Esophagus mucosa (tissue), 1 donor: ENCODE results near the gene ZNF512. TPM values are rescaled to one million over a fixed set of nuclear protein-coding genes. Genes with fewer than 3 reads are reported as not detected.
"Not testable (repeated sequence)": the region's sequence is repeated elsewhere in the genome, so short reads cannot be mapped to it uniquely, and the experiment has no call there.

Experiments used
- ATAC-seq: fragments of 200-7000 bp; cut with Tn5 transposase; one replicate; pipeline ENCODE4 v1.9.1; 2020
- total RNA-seq: library from RNA; stranded (reverse); gene quantifications from one replicate; pipeline ENCODE4 v1.2.4, GENCODE V29; 2023
- donor health status: DM: yes; HTN: yes; CAD: no.

The ZNF512 gene
- total RNA-seq: 9.2 TPM

- ATAC-seq: peak; percentile 91
Measured at GRCh38 chr2:27582695-27583389, at the start of gene ZNF512. TSS of gene ZNF512 (plus strand) at chr2:27583042. CDS start at chr2:27583113, 71 bp downstream.

DNA sequence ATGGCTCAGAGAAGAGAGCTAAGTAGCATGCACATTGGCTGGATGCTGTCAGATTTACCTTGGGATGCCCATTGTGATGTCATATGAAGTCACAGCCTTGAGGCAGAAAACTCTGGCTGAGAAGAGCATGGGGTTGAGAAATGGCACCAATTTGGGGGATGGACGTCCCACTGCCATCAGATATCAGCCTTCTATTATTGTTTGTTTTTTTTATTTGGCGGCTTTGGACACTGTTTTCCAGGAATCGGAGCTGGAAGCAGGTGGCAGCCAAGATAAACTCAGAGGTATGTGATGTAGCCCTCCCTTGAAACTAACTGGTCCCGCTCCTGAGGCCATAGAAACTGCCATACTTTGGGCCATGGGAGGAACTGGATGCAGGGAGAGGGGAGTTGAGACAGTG, 45.6 kb upstream of the ZNF512 start:
- no peak for ATAC-seq

DNA sequence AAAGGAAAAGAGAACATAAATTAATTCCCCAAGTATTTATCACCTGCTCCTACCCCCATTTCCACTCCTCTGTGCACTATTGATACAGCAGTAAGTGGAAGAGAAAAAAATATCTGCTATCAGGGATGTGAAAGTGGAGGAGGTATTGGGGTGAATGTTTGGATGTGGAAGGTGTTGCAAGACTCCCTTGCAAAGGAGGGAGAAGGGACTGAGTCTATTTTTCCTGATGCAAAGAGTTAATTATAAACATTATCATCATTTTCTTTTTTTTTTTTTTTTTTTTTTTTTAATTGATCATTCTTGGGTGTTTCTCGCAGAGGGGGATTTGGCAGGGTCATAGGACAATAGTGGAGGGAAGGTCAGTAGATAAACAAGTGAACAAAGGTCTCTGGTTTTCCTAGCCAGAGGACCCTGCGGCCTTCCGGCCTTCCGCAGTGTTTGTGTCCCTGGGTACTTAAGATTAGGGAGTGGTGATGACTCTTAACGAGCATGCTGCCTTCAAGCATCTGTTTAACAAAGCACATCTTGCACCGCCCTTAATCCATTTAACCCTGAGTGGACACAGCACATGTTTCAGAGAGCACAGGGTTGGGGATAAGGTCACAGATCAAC, 43.9 kb upstream of the ZNF512 start:
- ATAC-seq: not testable (repeated sequence)

- ATAC-seq: not testable (repeated sequence)
Measured at GRCh38 chr2:27539649-27540048, 43.2 kb upstream of the ZNF512 start.

DNA sequence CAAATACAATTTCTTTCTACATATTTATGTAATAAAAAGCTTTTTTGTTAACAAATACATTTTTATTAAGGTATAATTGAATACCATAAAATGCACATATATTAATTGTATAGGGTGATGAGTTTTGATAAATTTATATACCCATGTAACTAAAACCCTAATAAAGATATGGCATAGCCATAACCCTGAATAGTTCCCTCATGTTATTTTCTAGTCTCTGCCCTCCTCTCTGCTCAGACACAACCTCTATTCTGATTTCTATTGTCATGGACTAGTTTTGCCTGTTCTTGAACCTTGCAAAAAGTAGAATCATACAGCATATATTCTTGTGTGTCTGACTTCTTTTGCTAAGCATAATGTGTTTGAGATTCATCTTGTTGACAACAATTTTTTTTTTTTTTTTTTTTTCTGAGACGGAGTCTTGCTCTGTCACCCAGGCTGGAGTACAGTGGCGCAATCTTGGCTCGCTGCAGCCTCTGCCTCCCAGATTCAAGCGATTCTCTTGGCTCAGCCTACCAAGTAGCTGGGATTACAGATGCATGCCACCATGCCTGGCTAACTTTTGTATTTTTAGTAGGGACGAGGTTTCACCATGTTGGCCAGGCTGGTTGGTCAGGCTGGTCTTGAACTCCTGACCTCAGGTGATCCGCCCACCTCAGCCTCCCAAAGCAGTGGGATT, 38.6 kb upstream of the ZNF512 start:
- ATAC-seq: peak; percentile 36

GRCh38 chr2:27545348-27546141, 37.3 kb upstream of the ZNF512 start:
- peak; percentile 63 for ATAC-seq

DNA sequence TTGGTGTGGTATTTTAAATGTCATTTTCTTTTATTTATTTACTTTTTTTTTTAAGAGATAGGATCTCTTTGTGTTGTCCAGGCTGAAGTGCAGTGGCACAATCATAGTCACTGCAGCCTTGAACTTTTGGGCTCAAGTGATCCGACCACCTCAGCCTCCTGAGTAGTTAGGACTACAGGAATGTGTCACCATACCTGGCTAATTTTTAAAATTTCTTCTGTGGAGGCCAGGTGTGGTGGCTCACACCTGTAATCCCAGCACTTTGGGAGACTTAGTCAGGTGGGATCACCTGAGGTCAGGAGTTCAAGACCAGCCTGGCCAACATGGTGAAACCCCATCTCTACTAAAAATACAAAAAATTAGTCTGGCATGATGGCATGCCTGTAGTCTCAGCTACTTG, 33.5 kb upstream of the ZNF512 start:
- no peak for ATAC-seq

DNA sequence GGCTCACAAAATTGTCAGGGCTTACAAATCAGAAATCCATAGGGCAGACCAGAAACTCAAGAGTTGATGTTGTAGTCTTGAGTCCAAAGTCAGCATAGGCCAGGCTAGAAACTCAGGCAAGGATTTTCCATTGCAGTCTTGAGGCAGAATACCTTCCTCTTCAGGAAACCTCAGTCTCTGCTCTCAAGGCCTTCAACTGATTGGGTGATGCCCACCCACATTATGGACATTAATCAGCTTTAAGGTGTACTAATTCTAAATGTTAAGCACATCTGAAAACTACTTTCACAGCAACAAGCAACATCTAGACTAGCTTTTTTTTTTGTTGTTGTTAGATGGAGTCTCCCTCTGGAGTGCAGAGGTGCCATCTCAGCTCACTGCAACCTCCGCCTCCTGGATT, 31.3 kb upstream of the ZNF512 start:
- ATAC-seq: no peak

DNA sequence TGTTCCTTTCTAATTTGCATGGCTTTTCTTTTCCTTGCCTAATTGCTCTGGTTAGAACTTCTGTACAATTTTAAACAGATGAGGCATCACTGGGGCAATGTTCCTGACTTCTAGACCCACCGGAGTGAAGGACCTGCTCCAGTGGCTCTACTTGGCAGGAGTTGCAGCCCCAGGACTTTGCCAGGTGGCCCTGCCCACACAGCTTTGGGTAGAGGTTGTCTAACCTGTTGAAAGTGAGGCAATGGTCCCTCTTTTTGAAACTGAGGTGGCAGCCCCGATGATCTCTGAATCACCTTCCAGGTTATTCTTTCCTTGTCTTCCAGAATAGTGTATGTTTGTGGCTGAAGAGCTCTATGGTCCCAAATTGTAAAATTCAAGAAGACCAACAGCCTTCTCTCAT, 29.9 kb upstream of the ZNF512 start:
- peak; percentile 81 for ATAC-seq

DNA sequence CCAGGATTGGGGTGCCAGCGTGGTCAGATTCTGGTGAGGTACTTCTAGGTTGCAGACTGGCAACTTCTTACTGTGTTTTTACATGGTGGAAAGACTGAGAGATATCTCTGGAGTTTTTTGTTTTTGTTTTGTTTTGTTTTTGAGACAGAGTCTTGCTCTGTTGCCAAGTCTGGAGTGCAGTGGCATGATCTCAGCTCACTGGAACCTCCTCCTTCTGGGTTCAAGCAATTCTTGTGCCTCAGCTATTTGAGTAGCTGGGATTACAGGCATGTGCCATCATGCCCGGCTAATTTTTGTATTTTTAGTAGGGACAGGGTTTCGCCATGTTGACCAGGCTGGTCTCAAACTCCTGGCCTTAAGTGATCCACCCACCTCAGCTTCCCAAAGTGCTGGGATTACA, 28.4 kb upstream of the ZNF512 start:
- not testable (repeated sequence) for ATAC-seq

DNA sequence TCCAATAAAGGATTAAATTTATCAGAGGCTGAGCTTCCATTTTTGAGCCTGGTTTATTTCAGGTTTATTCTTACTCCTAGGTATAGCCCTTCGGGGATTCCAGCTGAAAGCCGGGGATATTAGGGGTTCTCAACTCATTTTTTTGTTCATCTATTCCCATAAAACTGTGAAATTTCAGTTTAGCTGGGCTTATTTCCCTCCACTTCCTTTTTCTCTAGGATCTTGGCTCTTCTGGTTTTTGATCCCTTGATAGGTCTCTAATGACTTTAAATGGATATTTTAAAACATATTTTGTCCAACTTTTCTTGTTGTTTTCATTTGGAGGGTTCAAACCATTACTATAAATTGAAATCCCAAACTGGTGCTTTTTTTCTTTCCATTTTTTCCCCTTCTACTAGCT, 23.6 kb upstream of the ZNF512 start:
- ATAC-seq: no peak

GRCh38 chr2:27561060-27561459, 21.8 kb upstream of the ZNF512 start:
- ATAC-seq: no peak

- ATAC-seq: peak; percentile 55
Measured at GRCh38 chr2:27566628-27567027, 16.2 kb upstream of the ZNF512 start.

DNA sequence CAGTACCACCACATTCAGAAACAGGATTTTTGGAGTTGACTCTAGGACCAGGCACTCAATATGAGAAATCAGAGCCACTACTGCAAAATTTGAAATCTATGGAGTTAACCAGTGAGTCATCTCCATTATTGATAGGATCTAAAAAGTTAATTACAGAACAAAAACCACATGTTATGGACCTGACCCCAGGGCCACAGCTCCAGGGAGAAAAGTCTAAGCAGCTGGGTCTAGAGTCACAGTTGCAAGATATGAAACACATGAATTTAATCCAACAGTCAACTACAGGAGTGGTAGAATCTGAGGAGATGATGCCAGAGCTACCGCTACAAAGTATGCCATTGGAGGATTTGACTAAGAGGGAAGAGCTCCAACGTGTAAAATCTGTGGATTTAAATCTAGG, 13.4 kb upstream of the ZNF512 start:
- no peak for ATAC-seq

DNA sequence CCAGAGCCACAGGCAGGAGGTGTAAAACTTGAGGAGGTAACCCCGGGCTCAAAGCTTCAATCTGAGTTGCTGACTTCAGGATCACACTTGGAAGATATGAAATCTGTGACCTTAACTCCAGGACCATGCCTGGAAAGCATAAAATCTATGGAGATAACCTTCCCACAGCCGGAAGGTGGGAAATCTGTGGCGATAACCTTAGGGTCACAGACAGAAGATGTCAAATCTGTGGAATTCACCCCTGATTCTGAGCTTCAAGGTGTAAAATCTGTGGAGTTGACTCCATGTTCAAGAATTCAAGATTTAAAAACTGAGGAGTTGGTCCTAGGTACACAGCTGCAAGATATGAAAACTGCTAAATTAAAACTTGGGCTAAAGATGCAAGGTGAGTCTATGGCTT, 11.6 kb upstream of the ZNF512 start:
- ATAC-seq: no peak

GRCh38 chr2:27571681-27572080, 11.2 kb upstream of the ZNF512 start:
- ATAC-seq: no peak

- ATAC-seq: no peak
Measured at GRCh38 chr2:27572439-27572838, 10.4 kb upstream of the ZNF512 start.

GRCh38 chr2:27572998-27573429, 9.8 kb upstream of the ZNF512 start:
- ATAC-seq: no peak

DNA sequence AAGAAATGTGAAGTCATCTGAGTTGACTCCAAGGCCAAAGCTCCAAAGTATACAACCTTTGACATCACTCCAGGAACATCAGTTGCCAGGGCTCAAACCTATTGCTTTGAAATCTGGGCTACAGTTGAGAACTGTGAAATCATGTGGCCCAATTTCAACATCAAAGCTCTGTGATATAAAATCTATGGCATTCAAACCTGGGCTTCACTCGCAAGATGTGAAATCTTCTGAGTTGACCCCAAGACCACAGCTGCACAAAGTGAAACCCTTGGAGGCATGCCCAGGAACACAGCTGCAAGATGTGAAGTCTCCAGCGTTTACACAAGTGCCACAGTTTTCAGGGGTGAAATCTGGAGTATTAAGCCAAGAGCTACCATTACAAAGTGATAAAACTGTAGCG, 9.4 kb upstream of the ZNF512 start:
- ATAC-seq: no peak

DNA sequence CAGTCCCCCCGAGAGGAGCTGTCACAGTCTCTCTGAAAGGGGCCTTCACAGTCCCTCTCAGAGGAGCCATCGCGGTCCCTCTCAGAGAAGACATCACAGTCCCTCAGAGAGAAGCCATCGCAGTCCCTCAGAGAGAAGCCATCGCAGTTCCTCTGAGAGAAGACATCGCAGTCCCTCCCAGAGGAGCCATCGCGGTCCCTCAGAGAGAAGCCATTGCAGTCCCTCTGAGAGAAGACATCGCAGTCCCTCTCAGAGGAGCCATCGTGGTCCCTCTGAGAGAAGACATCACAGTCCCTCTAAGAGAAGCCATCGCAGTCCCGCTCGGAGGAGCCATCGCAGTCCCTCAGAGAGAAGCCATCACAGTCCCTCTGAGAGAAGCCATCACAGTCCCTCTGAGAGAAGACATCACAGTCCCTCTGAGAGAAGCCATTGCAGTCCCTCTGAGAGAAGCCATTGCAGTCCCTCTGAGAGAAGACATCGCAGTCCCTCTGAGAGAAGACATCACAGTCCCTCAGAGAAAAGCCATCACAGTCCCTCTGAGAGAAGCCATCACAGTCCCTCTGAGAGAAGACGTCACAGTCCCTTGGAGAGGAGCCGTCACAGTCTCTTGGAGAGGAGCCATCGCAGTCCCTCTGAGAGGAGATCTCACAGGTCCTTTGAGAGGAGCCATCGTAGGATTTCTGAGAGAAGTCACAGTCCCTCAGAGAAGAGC, 1.3 kb upstream of the ZNF512 start:
- no peak for ATAC-seq

DNA sequence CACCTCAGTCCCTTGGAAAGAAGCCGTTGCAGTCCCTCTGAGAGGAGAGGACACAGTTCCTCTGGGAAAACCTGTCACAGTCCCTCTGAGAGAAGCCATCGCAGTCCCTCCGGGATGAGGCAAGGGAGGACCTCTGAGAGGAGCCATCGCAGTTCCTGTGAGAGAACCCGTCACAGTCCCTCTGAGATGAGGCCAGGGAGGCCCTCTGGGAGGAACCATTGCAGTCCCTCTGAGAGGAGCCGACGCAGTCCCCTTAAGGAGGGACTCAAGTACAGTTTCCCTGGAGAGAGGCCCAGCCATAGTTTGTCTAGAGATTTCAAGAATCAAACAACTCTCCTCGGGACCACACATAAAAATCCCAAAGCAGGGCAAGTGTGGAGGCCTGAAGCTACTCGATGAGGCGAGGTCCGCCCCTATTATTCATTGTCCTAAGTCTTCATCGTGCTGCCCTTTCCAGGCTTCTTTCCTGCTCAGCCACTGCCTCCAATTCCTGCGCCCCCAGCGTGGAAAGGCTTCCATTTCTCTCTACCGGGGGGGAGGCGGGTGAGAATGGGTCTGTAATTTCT, 630 bp upstream of the ZNF512 start:
- ATAC-seq: no peak

DNA sequence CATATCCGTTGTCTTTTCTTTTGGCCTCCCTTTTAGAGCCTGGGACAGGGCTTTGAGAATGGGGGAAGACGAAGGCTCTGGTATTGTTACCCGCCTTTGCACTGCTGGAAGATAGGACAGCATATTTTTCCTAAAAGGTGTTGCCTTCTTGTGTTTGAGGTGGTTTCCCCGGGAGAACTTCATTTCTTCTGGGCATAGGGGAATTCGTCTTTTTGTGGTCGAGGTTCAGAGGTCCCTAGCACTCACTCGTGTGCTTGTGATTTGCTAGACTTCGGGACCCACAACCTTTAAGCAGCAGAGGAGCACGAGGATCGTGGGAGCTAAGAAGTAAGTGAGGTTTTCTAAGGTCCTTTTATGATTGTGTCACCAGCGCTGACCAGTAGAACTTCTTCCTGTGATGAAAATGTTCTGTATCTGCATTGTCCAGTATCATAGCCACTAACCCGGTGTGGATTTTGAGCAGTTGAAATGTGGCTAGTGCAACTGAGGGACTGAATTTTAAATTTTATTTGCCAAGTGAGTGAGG, 611 bp downstream of the ZNF512 start:
- no peak for ATAC-seq
